ENCODE results near the gene GPR183. TPM values are rescaled to one million over a fixed set of nuclear protein-coding genes. Genes with fewer than 3 reads are reported as not detected.
A peak's percentile ranks its signal among the peaks of the same experiment; 100 is the strongest.

GPR183 gene
- total and polyA plus RNA-seq, 5 experiments from 2014 or later = 8.4 to 35.5 (median 10.4) TPM

DNA sequence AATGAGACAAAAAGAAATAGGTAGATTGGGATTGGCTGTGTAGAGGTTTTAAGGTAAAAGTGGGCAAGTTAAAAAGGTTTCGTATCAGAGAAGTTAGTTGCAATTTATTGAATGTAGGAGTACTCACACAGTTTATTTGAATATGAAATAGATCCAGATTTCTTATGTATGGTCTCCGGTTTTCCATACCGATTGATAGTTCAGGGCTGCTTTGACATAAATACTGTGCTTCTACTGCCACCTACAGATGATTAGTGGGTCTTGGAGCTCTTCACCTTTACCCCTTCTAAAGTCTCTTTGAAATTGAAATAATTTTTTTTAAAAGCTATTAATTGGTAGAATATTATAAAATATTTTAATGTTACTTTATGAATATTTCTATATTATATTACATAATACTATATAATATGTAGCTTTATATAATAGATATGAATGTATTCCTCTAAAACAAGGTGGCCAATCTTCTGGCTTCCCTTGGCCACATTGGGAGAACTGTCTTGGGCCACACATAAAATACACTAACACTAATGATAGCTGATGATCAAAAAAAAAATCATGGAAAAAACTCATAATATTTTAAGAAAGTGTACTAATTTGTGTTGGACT is 41.3 kb downstream of the GPR183 start:
- peak in 5 of 10 donors; percentile 31 to 72 (median 65) for DNase-seq
- peaks cover 0 to 39% (median 2%) of the 10 kb centered on the region in 3 donors for H3K36me3 Mint-ChIP-seq
- H3K9me3 Mint-ChIP-seq = no peaks in the 10 kb centered on the region
- peak overlapping the region in 8 of 10 donors; percentile 23 to 75 (median 61) for H3K4me3 Mint-ChIP-seq
- POLR2A ChIA-PET = interaction anchor here (0.9 to 9.0 kb wide), 8 partner anchors 9 to 117 kb away, joined by 3 to 131 read pairs (median 5); partner anchors contain the start of gene UBAC2
- peaks cover 33 to 69% (median 63%) of the 10 kb centered on the region in 4 donors for H3K4me1 Mint-ChIP-seq
- ATAC-seq = peak; percentile 66 to 68
- peak overlapping the region; percentile 84 to 99 (median 91) for H3K27ac Mint-ChIP-seq
- H3K27me3 Mint-ChIP-seq = no peaks in the 10 kb centered on the region

DNA sequence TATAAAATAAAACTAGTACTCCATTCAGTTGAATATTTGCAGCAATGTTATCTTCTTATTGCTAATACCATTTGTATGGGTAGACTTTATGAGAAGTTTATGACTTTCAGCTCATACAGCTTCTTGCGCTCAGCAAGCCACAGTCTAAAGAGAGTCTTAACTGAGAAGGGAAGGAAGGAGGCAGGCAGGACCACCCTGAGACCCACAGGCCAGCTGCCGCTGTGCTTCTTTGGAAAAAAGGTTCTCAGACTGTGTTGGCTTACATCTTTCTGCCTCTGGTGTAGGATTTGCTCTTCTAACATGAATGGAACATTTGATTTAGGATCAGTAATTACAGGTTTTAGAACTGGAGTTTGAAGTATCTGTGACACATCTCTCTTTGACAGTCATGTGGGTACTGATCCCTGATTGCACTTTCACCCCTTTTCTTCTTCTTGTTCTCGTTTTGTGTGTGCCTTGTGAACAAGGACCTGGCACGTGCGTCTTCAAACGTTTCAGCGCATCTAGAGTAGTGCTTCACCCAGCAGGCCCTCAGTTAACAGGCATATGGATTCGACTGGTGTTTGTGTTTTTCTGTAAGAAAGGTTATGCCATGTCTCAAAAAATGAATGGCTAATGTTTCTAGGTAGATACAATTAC is 41.9 kb downstream of the GPR183 start:
- H3K36me3 Mint-ChIP-seq = peaks cover 0 to 41% (median 2%) of the 10 kb centered on the region in 3 donors
- POLR2A ChIA-PET = interaction anchor here (0.7 to 9.0 kb wide), 12 partner anchors 9 to 148 kb away, joined by 3 to 131 read pairs (median 6); partner anchors contain the start of gene UBAC2
- peak overlapping the region in 8 of 10 donors; percentile 23 to 75 (median 61) for H3K4me3 Mint-ChIP-seq
- no peaks in the 10 kb centered on the region for H3K9me3 Mint-ChIP-seq
- peak in 1 of 2 donors; percentile 12 for ATAC-seq
- no peak for DNase-seq
- H3K27ac Mint-ChIP-seq = peak overlapping the region; percentile 84 to 99 (median 91)
- peaks cover 32 to 69% (median 63%) of the 10 kb centered on the region in 4 donors for H3K4me1 Mint-ChIP-seq
- H3K27me3 Mint-ChIP-seq = no peaks in the 10 kb centered on the region

DNA sequence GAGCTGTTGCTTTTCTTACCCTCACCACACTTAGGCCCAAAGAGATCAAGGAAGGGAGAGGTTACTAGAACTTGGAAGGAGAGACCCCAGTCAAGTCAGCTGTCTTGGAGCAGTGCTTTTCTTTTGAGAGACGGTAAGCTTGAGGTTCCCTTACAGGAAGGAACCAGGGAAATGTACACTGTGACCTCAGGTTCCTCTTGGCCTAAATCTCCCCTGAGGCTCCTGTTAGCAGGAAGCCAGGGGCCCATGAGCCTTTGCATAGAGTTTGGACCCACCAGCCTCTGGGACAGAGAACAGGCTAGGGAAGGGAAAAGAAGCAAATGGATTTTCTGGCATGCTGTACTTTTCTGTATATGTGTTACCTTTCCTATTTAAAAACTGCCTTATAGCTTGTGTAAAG is 43.1 kb downstream of the GPR183 start:
- no peak for DNase-seq
- peak overlapping the region in 8 of 10 donors; percentile 11 to 45 (median 30) for H3K4me3 Mint-ChIP-seq
- no peaks in the 10 kb centered on the region for H3K9me3 Mint-ChIP-seq
- ATAC-seq = peak; percentile 52 to 56
- peak overlapping the region; percentile 84 to 99 (median 91) for H3K27ac Mint-ChIP-seq
- POLR2A ChIA-PET = interaction anchor here (1.2 to 9.0 kb wide), 7 partner anchors 9 to 88 kb away, joined by 3 to 131 read pairs (median 6); partner anchors contain the start of gene UBAC2
- peaks cover 0 to 41% (median 2%) of the 10 kb centered on the region in 3 donors for H3K36me3 Mint-ChIP-seq
- H3K27me3 Mint-ChIP-seq = no peaks in the 10 kb centered on the region
- H3K4me1 Mint-ChIP-seq = peaks cover 36 to 73% (median 72%) of the 10 kb centered on the region in 4 donors

DNA sequence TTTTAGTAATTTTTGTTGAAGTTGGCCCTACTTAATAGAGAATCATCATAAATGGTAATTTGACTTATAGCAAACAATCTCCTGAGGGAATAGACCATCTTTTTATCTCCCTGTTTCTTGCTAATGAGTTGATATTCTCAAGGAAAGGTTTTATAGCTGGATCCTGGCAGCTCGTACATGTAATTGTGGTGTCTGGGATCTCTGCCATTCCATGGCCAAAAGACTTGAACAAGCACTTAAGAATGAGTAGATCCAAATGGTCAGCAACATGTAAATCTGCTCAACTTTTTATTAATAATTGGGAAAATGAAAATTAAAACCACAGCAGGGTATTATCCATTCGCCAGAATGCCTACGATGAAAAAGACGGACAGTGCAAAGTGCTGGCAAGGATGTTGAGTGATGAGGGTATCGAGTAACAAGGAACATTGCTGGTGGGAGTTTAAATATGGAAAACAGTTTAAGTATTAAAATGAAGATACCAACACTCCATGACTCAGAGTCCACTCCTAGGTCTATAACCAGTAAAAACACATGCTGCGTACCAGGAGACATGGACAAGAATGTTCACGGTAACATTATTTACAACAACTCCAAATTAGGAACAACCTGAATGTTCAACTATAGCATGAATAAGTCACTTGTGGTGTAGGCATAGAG is 43.9 kb downstream of the GPR183 start:
- DNase-seq (no peak), ATAC-seq (no peak)
- H3K4me3 Mint-ChIP-seq = peak overlapping the region in 5 of 10 donors; percentile 11 to 45 (median 28)
- peaks cover 1 to 36% (median 2%) of the 10 kb centered on the region in 3 donors for H3K36me3 Mint-ChIP-seq
- H3K27ac Mint-ChIP-seq = peak overlapping the region; percentile 22 to 99 (median 90)
- no peaks in the 10 kb centered on the region for H3K9me3 Mint-ChIP-seq
- H3K4me1 Mint-ChIP-seq = peaks cover 32 to 77% (median 73%) of the 10 kb centered on the region in 4 donors
- H3K27me3 Mint-ChIP-seq = no peaks in the 10 kb centered on the region
- POLR2A ChIA-PET = interaction anchor here (0.6 to 9.0 kb wide), 7 partner anchors 44 to 154 kb away, joined by 4 to 131 read pairs (median 6); partner anchors contain the start of gene UBAC2

DNA sequence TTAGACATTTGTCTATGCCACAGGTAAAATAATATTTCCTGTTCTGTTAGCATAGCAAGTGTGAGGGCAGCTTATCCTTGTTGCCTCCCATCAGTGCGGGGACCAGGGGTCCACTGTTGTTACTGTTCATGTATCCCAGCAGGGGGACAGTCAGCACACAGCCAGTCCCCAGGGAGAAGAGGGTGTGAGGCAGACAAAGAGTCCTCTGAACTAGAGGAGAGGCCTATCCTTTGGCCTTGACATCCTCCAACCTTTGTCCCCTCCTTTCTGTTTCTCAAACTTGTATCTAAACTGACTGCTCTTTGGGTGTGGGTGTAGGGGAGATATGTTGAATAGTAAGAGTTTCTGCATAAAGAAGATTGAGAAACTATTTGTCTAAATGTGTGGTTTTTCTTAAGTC is 46.1 kb downstream of the GPR183 start:
- H3K9me3 Mint-ChIP-seq = no peaks in the 10 kb centered on the region
- ATAC-seq (no peak), DNase-seq (no peak)
- peaks cover 10 to 32% (median 10%) of the 10 kb centered on the region in 3 donors for H3K36me3 Mint-ChIP-seq
- peaks cover 36 to 90% (median 76%) of the 10 kb centered on the region in 4 donors for H3K4me1 Mint-ChIP-seq
- H3K4me3 Mint-ChIP-seq = peak overlapping the region in 6 of 10 donors; percentile 8 to 96 (median 26)
- no peaks in the 10 kb centered on the region for H3K27me3 Mint-ChIP-seq
- POLR2A ChIA-PET = interaction anchor here (0.5 to 7.9 kb wide), 5 partner anchors 13 to 82 kb away, joined by 3 to 231 read pairs (median 4); partner anchors contain the start of gene UBAC2
- H3K27ac Mint-ChIP-seq = peak overlapping the region; percentile 83 to 99 (median 93)

DNA sequence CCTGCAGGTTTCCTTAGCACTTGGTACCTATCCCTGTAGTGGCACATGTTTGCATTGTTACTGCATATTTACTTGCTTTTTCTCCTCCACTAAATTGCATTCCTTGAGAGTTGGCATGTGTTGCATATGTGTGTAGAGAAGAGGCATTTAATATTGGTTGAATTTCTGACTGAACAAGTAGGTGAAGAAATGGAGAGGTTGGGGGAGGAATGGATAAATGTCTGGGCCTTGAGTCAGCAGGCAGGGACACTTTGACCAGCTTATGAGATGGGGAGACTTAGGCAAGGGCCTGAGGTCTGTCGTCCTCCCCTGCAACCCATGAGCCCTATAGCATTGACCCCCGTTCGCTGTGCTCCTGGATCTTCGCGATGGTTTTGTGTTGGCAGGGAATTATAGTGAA is 47.0 kb downstream of the GPR183 start:
- Mint-ChIP-seq H3K4me1 (peaks cover 35 to 88% (median 76%) of the 10 kb centered on the region in 4 donors), H3K27me3 (no peaks in the 10 kb centered on the region), H3K4me3 (peak overlapping the region; percentile 87 to 98 (median 94)), H3K9me3 (no peaks in the 10 kb centered on the region), H3K36me3 (peaks cover 13 to 31% (median 16%) of the 10 kb centered on the region in 3 donors), H3K27ac (peak overlapping the region; percentile 90 to 99 (median 98))
- POLR2A ChIA-PET = interaction anchor here (1.0 to 7.9 kb wide), 6 partner anchors 41 to 196 kb away, joined by 3 to 231 read pairs (median 6); partner anchors contain the start of gene UBAC2
- DNase-seq (no peak), ATAC-seq (no peak)

DNA sequence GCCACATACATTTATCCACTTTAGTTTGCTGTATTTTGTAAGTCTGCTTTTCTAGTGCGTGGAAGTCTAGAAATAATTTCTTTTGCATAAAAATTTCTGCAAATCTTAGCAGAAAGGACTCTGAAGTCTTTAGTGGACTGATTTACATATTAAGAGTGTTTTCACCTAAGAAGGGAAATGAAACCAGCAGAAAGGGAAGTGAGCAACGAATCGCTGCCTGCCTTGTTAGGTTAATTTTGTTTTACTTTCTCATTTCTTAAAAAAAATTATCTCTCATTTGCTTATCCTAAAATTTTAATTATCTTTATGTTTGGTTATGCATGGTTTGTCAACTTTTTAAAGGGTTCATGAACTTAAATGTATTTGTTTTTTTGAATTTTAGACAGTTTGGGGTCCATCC is 48.3 kb downstream of the GPR183 start:
- Mint-ChIP-seq H3K27ac (peak overlapping the region; percentile 90 to 99 (median 98)), H3K27me3 (no peaks in the 10 kb centered on the region), H3K36me3 (peaks cover 23 to 41% (median 26%) of the 10 kb centered on the region in 3 donors), H3K4me1 (peaks cover 33 to 87% (median 74%) of the 10 kb centered on the region in 4 donors), H3K4me3 (peak overlapping the region; percentile 87 to 98 (median 94)), H3K9me3 (no peaks in the 10 kb centered on the region)
- ATAC-seq = peak; percentile 57 to 59
- DNase-seq = peak in 5 of 10 donors; percentile 15 to 64 (median 53)
- POLR2A ChIA-PET = interaction anchor here (0.6 to 7.9 kb wide), 16 partner anchors 19 to 188 kb away, joined by 3 to 231 read pairs (median 4); partner anchors contain the start of gene UBAC2

DNA sequence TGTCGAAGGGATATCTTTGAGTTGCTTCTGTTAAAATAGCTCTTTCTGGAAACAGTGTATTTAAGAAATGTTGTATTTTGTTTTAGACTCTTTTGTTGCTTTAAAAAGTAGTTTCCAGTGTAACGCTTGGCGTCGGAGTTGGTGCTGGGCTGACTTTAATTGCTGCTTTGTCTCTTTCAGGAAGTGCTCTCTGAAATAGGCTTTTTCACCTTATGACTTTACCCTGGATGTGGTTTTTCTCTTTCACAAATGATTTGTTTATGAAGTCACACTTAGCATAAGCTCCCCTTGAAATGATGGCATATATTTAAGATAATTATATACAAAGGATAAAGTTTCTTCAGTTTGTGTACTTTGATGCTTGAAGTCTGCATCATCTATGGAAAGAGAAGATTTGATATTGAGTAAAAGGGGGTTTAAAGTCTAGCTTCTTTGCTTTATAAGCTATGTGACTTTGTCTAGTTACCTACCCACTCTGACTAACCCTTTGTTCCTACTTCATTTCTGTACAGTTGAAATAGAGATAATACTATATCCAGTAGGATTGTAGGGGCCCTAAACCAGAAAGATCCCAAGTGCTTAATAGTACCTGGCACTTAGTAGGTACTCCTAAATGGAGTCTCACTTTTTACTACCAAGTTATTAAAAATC is 48.9 kb downstream of the GPR183 start, which contains the start of gene GPR18:
GPR18 (minus strand) TSS at position 170 of the 651 bp plus-strand sequence. CDS start 2,507 bp downstream, outside the sequence.
- H3K36me3 Mint-ChIP-seq = peaks cover 25 to 47% (median 26%) of the 10 kb centered on the region in 3 donors
- peak; percentile 74 to 81 for ATAC-seq
- H3K4me1 Mint-ChIP-seq = peaks cover 29 to 87% (median 74%) of the 10 kb centered on the region in 4 donors
- no peaks in the 10 kb centered on the region for H3K27me3 Mint-ChIP-seq
- peak within 1 kb of the TSS; percentile 87 to 98 (median 94) for H3K4me3 Mint-ChIP-seq
- POLR2A ChIA-PET = interaction anchor here (0.5 to 7.9 kb wide), 20 partner anchors 9 to 188 kb away, joined by 3 to 231 read pairs (median 4); partner anchors contain the start of gene UBAC2
- no peaks in the 10 kb centered on the region for H3K9me3 Mint-ChIP-seq
- peak within 1 kb of the TSS; percentile 90 to 99 (median 98) for H3K27ac Mint-ChIP-seq
- DNase-seq = peak in 6 of 10 donors; percentile 17 to 78 (median 63)

DNA sequence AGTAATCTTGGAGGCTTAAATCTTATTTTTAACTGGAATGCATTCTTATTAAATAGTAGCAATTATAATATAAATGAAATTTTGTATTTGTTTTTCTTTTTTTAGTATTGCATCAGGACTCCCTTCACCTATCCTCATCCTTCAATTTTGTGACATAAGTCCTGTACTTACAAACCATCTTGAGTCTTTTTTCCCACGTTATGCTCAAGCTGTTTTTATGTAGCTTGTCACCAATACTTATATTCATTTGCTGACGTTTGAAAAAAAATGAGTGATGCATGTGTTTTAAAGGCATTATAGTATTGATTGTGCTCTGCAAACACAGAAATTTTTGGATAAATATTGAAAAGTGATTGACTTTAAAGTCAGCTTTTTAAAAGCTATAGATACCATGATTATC is 49.9 kb downstream of the GPR183 start:
- Mint-ChIP-seq H3K4me3 (peak overlapping the region; percentile 80 to 96 (median 88)), H3K27me3 (no peaks in the 10 kb centered on the region), H3K36me3 (peaks cover 25 to 47% (median 26%) of the 10 kb centered on the region in 3 donors), H3K27ac (peak overlapping the region; percentile 65 to 99 (median 84)), H3K9me3 (no peaks in the 10 kb centered on the region), H3K4me1 (peaks cover 29 to 80% (median 67%) of the 10 kb centered on the region in 4 donors)
- POLR2A ChIA-PET = interaction anchor here (0.6 to 7.9 kb wide), 13 partner anchors 10 to 170 kb away, joined by 3 to 231 read pairs (median 4); partner anchors contain the start of gene UBAC2
- ATAC-seq (no peak), DNase-seq (no peak)

DNA sequence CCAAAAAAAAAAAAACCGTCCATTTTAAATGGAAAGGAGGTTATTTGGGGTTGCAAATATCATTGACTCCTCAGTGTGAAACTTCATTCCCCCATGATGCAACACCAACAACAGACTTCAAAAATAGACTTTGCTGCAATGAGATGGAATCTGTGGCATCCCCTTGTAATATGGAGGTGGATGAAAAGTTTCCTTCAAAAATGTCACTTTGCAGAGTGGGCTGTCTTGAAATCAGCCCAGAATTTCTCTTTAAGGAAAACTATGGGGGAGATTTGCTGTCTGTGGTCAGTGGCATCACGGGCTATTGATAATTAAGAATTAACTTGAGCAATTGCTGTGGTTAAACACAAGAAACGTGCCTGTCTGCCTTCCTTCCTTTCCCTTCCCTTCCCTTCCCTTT is 50.5 kb downstream of the GPR183 start:
- POLR2A ChIA-PET = interaction anchor here (0.7 to 7.9 kb wide), 6 partner anchors 25 to 169 kb away, joined by 3 to 231 read pairs (median 22); partner anchors contain the start of gene UBAC2
- ATAC-seq = peak; percentile 13 to 49
- H3K27ac Mint-ChIP-seq = peak overlapping the region; percentile 36 to 99 (median 84)
- peaks cover 25 to 45% (median 29%) of the 10 kb centered on the region in 3 donors for H3K36me3 Mint-ChIP-seq
- DNase-seq = peak in 2 of 10 donors; percentile 24 to 35
- H3K4me1 Mint-ChIP-seq = peaks cover 34 to 80% (median 67%) of the 10 kb centered on the region in 4 donors
- no peaks in the 10 kb centered on the region for H3K27me3 Mint-ChIP-seq
- peak overlapping the region; percentile 80 to 96 (median 86) for H3K4me3 Mint-ChIP-seq
- H3K9me3 Mint-ChIP-seq = no peaks in the 10 kb centered on the region

DNA sequence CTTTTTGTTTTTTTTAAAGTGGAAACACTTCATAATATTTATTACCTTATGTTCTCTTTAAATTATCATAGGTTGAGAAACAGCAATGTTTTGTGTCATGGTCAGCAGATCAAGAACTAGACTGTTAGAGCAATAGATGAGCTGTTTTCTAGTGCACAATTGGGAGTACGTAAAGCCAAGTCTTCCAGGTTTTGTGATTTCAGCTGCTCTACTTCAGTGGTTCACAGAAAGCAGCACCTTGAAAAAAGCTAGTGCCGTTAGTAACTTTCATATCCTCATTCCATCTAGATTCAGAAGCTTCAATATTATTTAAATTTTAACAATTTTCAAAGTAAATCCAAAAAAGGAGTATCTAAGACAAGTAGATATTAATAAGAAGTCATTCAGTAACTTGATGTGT is 50.9 kb downstream of the GPR183 start:
- POLR2A ChIA-PET = interaction anchor here (1.0 to 7.9 kb wide), 6 partner anchors 20 to 53 kb away, joined by 3 to 231 read pairs (median 16); partner anchors contain the start of gene UBAC2
- peak overlapping the region; percentile 80 to 96 (median 86) for H3K4me3 Mint-ChIP-seq

More for the DNA sequence above, 50.9 kb downstream of the GPR183 start:
- no peak for ATAC-seq
- peak overlapping the region; percentile 36 to 99 (median 82) for H3K27ac Mint-ChIP-seq
- peaks cover 38 to 80% (median 67%) of the 10 kb centered on the region in 4 donors for H3K4me1 Mint-ChIP-seq
- no peaks in the 10 kb centered on the region for H3K27me3 Mint-ChIP-seq
- H3K9me3 Mint-ChIP-seq = no peaks in the 10 kb centered on the region
- peaks cover 25 to 42% (median 28%) of the 10 kb centered on the region in 3 donors for H3K36me3 Mint-ChIP-seq
- DNase-seq = no peak
